MG63 (cell line): Measurements from ENCODE around the gene TFG. TPM values are rescaled to one million over a fixed set of nuclear protein-coding genes. Genes with fewer than 3 reads are reported as not detected.
"Not testable (repeated sequence)": the region's sequence is repeated elsewhere in the genome, so short reads cannot be mapped to it uniquely, and the experiment has no call there.

Experiments
- DNase-seq: peaks from one replicate; pipeline ENCODE4 v3.0.0-alpha.2; 2020
- H3K27me3 ChIP-seq: fragments of 250-450 bp; sonication (Bioruptor Pico); 2 replicates; pipeline ENCODE4 v1.5.1; 2020; ENCODE audit warnings: mild to moderate bottlenecking, moderate library complexity
- H3K36me3 ChIP-seq: fragments of 250-450 bp; sonication (Bioruptor Pico); 2 replicates; pipeline ENCODE4 v1.5.1; 2020; ENCODE audit warnings: mild to moderate bottlenecking, moderate library complexity
- H3K4me3 ChIP-seq: fragments of 250-450 bp; sonication (Bioruptor Pico); 2 replicates; pipeline ENCODE4 v1.5.1; 2020; ENCODE audit warnings: mild to moderate bottlenecking, moderate library complexity
- H3K9me3 ChIP-seq: fragments of 250-450 bp; sonication (Bioruptor Pico); 2 replicates; pipeline ENCODE4 v1.5.1; 2020; ENCODE audit warnings: mild to moderate bottlenecking, moderate library complexity
- total RNA-seq: library from RNA; depleted of rRNA; stranded (reverse); fragments of >200 nt; shearing (Covaris generic); gene quantifications from 2 replicates; pipeline ENCODE4 v1.2.3, GENCODE V29; 2014; ENCODE audit warnings: low replicate concordance; rRNA removed

TFG gene
- 111 and 147 TPM in 2 replicates for total RNA-seq

GRCh38 chr3:100708989-100709841 is at the start of gene TFG:
Gene TFG (plus strand): TSS chr3:100709494. CDS start chr3:100713686, 4,192 bp downstream.
- peaks cover 44% of the 10 kb centered on the region for H3K36me3 ChIP-seq
- H3K9me3 ChIP-seq: no peaks in the 10 kb centered on the region
- H3K4me3 ChIP-seq: peak within 1 kb of the TSS; percentile 91
- peak; percentile 100 for DNase-seq
- H3K27me3 ChIP-seq: no peaks in the 10 kb centered on the region

GRCh38 chr3:100661294-100661693 is 48.0 kb upstream of the TFG start:
- H3K9me3 ChIP-seq, H3K4me3 ChIP-seq, H3K27me3 ChIP-seq, DNase-seq: not testable (repeated sequence)
- peaks cover 29% of the 10 kb centered on the region for H3K36me3 ChIP-seq

GRCh38 chr3:100662113-100662823 is 47.0 kb upstream of the TFG start:
- DNase-seq: no peak
- peaks cover 33% of the 10 kb centered on the region for H3K36me3 ChIP-seq
- no peaks in the 10 kb centered on the region for H3K27me3 ChIP-seq
- no peak overlapping the region for H3K4me3 ChIP-seq
- H3K9me3 ChIP-seq: peaks cover under 1% of the 10 kb centered on the region; the same call in 1 of the 2 replicates

- Histone ChIP-seq H3K4me3 (peak overlapping the region; percentile 14), H3K27me3 (no peaks in the 10 kb centered on the region), H3K36me3 (peaks cover 48% of the 10 kb centered on the region), H3K9me3 (peaks cover 7% of the 10 kb centered on the region)
- no peak for DNase-seq
Observed at GRCh38 chr3:100665230-100665629, 44.1 kb upstream of the TFG start.

GRCh38 chr3:100666699-100667098 is 42.6 kb upstream of the TFG start:
- not testable (repeated sequence) for DNase-seq, H3K27me3 ChIP-seq, H3K4me3 ChIP-seq
- peaks cover 13% of the 10 kb centered on the region for H3K9me3 ChIP-seq
- H3K36me3 ChIP-seq: peaks cover 49% of the 10 kb centered on the region

- H3K9me3 ChIP-seq: peaks cover 13% of the 10 kb centered on the region
- peaks cover 49% of the 10 kb centered on the region for H3K36me3 ChIP-seq
- H3K4me3 ChIP-seq, DNase-seq, H3K27me3 ChIP-seq: not testable (repeated sequence)
Observed at GRCh38 chr3:100667316-100667715, 42.0 kb upstream of the TFG start.

- H3K27me3 ChIP-seq, H3K4me3 ChIP-seq, DNase-seq: not testable (repeated sequence)
- Histone ChIP-seq H3K36me3 (peaks cover 41% of the 10 kb centered on the region), H3K9me3 (peaks cover 13% of the 10 kb centered on the region)
Observed at GRCh38 chr3:100670995-100671394, 38.3 kb upstream of the TFG start.

- DNase-seq: no peak
- Histone ChIP-seq H3K27me3 (no peaks in the 10 kb centered on the region), H3K4me3 (no peak overlapping the region), H3K36me3 (peaks cover 12% of the 10 kb centered on the region), H3K9me3 (peaks cover 10% of the 10 kb centered on the region)
Observed at GRCh38 chr3:100681496-100681895, 27.8 kb upstream of the TFG start.

GRCh38 chr3:100682056-100682853 is 27.0 kb upstream of the TFG start:
- peaks cover 10% of the 10 kb centered on the region for H3K9me3 ChIP-seq
- no peak for DNase-seq
- H3K4me3 ChIP-seq: no peak overlapping the region
- H3K27me3 ChIP-seq: no peaks in the 10 kb centered on the region
- peaks cover 14% of the 10 kb centered on the region for H3K36me3 ChIP-seq

GRCh38 chr3:100682854-100683760 is 26.2 kb upstream of the TFG start:
- H3K4me3 ChIP-seq: no peak overlapping the region
- no peaks in the 10 kb centered on the region for H3K27me3 ChIP-seq
- DNase-seq: no peak
- H3K9me3 ChIP-seq: peaks cover 7% of the 10 kb centered on the region
- peaks cover 14% of the 10 kb centered on the region for H3K36me3 ChIP-seq

GRCh38 chr3:100693225-100693624 is 16.1 kb upstream of the TFG start:
- Histone ChIP-seq H3K36me3 (peaks cover 3% of the 10 kb centered on the region), H3K9me3 (no peaks in the 10 kb centered on the region), H3K27me3 (peaks cover 3% of the 10 kb centered on the region; the same call in 1 of the 2 replicates), H3K4me3 (no peak overlapping the region)
- DNase-seq: no peak

GRCh38 chr3:100695696-100696095 is 13.6 kb upstream of the TFG start:
- Histone ChIP-seq H3K27me3 (peaks cover 8% of the 10 kb centered on the region; the same call in 1 of the 2 replicates), H3K36me3 (peaks cover 3% of the 10 kb centered on the region)

GRCh38 chr3:100696161-100696560 is 13.1 kb upstream of the TFG start:
- H3K27me3 ChIP-seq: peaks cover 8% of the 10 kb centered on the region; the same call in 1 of the 2 replicates

More at GRCh38 chr3:100695696-100696095, 13.6 kb upstream of the TFG start:
- DNase-seq: no peak
- no peaks in the 10 kb centered on the region for H3K9me3 ChIP-seq
- no peak overlapping the region for H3K4me3 ChIP-seq

GRCh38 chr3:100697172-100697571 is 12.1 kb upstream of the TFG start:
- H3K27me3 ChIP-seq: peaks cover 8% of the 10 kb centered on the region; the same call in 1 of the 2 replicates
- H3K9me3 ChIP-seq: no peaks in the 10 kb centered on the region
- H3K4me3 ChIP-seq: no peak overlapping the region
- peaks cover 3% of the 10 kb centered on the region for H3K36me3 ChIP-seq
- no peak for DNase-seq

More at GRCh38 chr3:100696161-100696560, 13.1 kb upstream of the TFG start:
- no peak for DNase-seq
- Histone ChIP-seq H3K4me3 (no peak overlapping the region), H3K9me3 (no peaks in the 10 kb centered on the region), H3K36me3 (peaks cover 3% of the 10 kb centered on the region)

- peaks cover 3% of the 10 kb centered on the region for H3K36me3 ChIP-seq
- no peaks in the 10 kb centered on the region for H3K9me3 ChIP-seq
- no peak overlapping the region for H3K4me3 ChIP-seq
- no peak for DNase-seq
- H3K27me3 ChIP-seq: peaks cover 8% of the 10 kb centered on the region; the same call in 1 of the 2 replicates
Observed at GRCh38 chr3:100697723-100698285, 11.5 kb upstream of the TFG start.
